ENCODE measurements around the gene ANXA3.

The ANXA3 gene

DNA sequence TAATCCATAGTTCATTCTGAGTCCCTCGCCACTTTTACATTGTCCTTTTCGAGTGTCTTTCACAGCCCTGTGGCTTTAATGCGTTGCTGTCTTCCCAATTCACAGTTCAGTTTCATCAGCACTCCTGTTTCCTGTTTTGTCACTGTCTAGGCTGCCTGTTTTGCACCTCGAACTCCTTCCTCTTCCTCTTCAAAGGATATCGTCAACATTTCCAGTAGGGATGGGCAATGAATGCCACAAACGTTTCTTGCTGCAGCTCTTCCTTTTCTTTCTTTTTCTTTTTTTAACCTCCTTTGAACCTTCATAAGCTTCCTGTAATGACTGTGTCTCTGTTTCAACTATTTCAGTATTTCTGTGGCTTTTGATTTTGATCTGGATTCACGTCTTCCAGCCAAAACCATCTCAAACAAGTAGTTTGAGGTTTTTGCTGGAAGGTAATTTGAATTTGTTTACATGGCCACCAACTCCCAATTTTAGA is 105.4 kb downstream of the ANXA3 start:
- TF ChIP-seq, protein P1, sequence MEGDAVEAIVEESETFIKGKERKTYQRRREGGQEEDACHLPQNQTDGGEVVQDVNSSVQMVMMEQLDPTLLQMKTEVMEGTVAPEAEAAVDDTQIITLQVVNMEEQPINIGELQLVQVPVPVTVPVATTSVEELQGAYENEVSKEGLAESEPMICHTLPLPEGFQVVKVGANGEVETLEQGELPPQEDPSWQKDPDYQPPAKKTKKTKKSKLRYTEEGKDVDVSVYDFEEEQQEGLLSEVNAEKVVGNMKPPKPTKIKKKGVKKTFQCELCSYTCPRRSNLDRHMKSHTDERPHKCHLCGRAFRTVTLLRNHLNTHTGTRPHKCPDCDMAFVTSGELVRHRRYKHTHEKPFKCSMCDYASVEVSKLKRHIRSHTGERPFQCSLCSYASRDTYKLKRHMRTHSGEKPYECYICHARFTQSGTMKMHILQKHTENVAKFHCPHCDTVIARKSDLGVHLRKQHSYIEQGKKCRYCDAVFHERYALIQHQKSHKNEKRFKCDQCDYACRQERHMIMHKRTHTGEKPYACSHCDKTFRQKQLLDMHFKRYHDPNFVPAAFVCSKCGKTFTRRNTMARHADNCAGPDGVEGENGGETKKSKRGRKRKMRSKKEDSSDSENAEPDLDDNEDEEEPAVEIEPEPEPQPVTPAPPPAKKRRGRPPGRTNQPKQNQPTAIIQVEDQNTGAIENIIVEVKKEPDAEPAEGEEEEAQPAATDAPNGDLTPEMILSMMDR (IDR thresholded peaks at IDR 0.05; ENCODE audit: low read length), result no peak
- no peak for TF ChIP-seq EZH2 (optimal IDR thresholded peaks at IDR 0.05; ENCODE audit: low read depth, low read length)
- no peak for TF ChIP-seq EZH2phosphoT487 (IDR thresholded peaks at IDR 0.05; ENCODE audit: low read length)
- Histone ChIP-seq H4K20me1 (ENCODE audit: insufficient read depth, low read length) (no peaks in the 10 kb centered on the region), H3K36me3 (replicated peaks; ENCODE audit: insufficient read depth, low read length) (no peaks in the 10 kb centered on the region), H3K79me2 (ENCODE audit: low read length) (no peaks in the 10 kb centered on the region), H3K27me3 (replicated peaks; ENCODE audit: insufficient read depth, low read length) (peaks cover 6% of the 10 kb centered on the region; the same call in 1 of the 2 replicates), H3K27ac (ENCODE audit: low read length) (peak overlapping the region; percentile 34; the same call in 1 of the 2 replicates), H3K4me3 (ENCODE audit: low read length) (peak overlapping the region; percentile 45), H3K4me2 (ENCODE audit: low read depth, low read length) (peak overlapping the region; percentile 80), H3K9ac (ENCODE audit: low read length) (peak overlapping the region; percentile 11; the same call in 1 of the 2 replicates), H3K9me2 (replicated peaks; ENCODE audit: insufficient read depth, low read length) (no peaks in the 10 kb centered on the region), H3F3A (ENCODE audit: insufficient read depth, low read length) (peaks cover 28% of the 10 kb centered on the region), H2AFZ (ENCODE audit: low read length) (peak overlapping the region; percentile 64), H3K9me3 (replicated peaks; ENCODE audit: insufficient read depth, low read length) (no peaks in the 10 kb centered on the region), H3K4me1 (ENCODE audit: low read length) (peaks cover 30% of the 10 kb centered on the region)
- peak; percentile 37 for DNase-seq

DNA sequence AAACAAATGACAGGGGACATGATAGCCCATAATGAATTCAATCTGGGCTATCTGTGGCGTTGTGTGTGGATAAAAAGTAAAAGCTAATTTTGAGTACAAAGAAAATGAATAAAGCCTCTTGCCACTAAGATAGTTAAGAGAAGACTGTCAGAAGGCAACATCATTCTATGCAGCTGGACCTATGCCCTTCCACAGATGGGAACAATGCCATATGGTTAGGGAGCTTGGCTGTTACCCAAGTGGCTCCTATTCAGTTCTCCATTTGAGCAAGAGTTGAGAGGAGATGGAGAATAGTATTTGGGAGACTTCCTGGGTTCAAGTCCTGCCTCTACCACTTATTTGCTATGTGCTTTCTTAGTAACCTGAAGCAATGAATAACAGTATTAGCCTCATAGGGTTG is 107.7 kb downstream of the ANXA3 start:
- H3K9ac ChIP-seq (ENCODE audit: low read length), result no peak overlapping the region
- H3K4me1 ChIP-seq (ENCODE audit: low read length), result peaks cover 34% of the 10 kb centered on the region
- TF ChIP-seq, protein P1 (IDR thresholded peaks at IDR 0.05; ENCODE audit: low read length), result no peak
- no peak for TF ChIP-seq EZH2phosphoT487 (IDR thresholded peaks at IDR 0.05; ENCODE audit: low read length)
- TF ChIP-seq EZH2 (optimal IDR thresholded peaks at IDR 0.05; ENCODE audit: low read depth, low read length), result no peak

DNA sequence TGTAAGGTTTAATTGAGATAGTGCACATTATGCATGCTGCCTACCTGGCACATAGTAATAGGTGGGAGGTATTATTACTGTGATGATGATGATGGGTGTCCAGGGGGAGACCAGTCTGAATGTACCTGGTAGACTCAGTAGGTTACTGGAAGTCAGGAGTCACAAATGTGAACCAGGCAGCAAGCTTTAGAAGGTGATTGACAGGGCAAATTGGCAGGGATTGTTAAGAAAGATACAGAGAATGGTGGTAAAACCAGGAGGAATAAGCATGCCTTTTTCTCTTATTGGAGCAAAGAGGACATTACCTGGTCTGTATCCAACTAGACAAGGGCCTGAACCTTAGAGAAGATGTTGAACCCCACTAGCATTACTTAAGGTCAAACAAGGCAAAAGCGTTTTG is 108.1 kb downstream of the ANXA3 start:
- peaks cover 10% of the 10 kb centered on the region; the same call in 1 of the 2 replicates for H3K27me3 ChIP-seq (replicated peaks; ENCODE audit: insufficient read depth, low read length)
- TF ChIP-seq, protein P1 (IDR thresholded peaks at IDR 0.05; ENCODE audit: low read length), result no peak
- TF ChIP-seq EZH2phosphoT487 (IDR thresholded peaks at IDR 0.05; ENCODE audit: low read length), result no peak
- TF ChIP-seq EZH2 (optimal IDR thresholded peaks at IDR 0.05; ENCODE audit: low read depth, low read length), result no peak
- H3K9ac ChIP-seq (ENCODE audit: low read length), result no peak overlapping the region
- no peak overlapping the region for H3K4me2 ChIP-seq (ENCODE audit: low read depth, low read length)
- H3K36me3 ChIP-seq (replicated peaks; ENCODE audit: insufficient read depth, low read length), result no peaks in the 10 kb centered on the region
- no peaks in the 10 kb centered on the region for H3K79me2 ChIP-seq (ENCODE audit: low read length)
- no peaks in the 10 kb centered on the region for H3K9me2 ChIP-seq (replicated peaks; ENCODE audit: insufficient read depth, low read length)
- peaks cover 33% of the 10 kb centered on the region for H3F3A ChIP-seq (ENCODE audit: insufficient read depth, low read length)
- no peak overlapping the region for H2AFZ ChIP-seq (ENCODE audit: low read length)
- DNase-seq, result no peak
- H3K4me1 ChIP-seq (ENCODE audit: low read length), result peaks cover 34% of the 10 kb centered on the region
- H4K20me1 ChIP-seq (ENCODE audit: insufficient read depth, low read length), result no peaks in the 10 kb centered on the region
- H3K27ac ChIP-seq (ENCODE audit: low read length), result no peak overlapping the region
- H3K4me3 ChIP-seq (ENCODE audit: low read length), result no peak overlapping the region
- no peaks in the 10 kb centered on the region for H3K9me3 ChIP-seq (replicated peaks; ENCODE audit: insufficient read depth, low read length)

More for the DNA sequence above, 107.7 kb downstream of the ANXA3 start:
- H3K9me3 ChIP-seq (replicated peaks; ENCODE audit: insufficient read depth, low read length), result no peaks in the 10 kb centered on the region
- no peaks in the 10 kb centered on the region for H3K79me2 ChIP-seq (ENCODE audit: low read length)
- no peaks in the 10 kb centered on the region for H3K9me2 ChIP-seq (replicated peaks; ENCODE audit: insufficient read depth, low read length)
- peaks cover 10% of the 10 kb centered on the region; the same call in 1 of the 2 replicates for H3K27me3 ChIP-seq (replicated peaks; ENCODE audit: insufficient read depth, low read length)
- no peak overlapping the region for H2AFZ ChIP-seq (ENCODE audit: low read length)
- no peak overlapping the region for H3K4me3 ChIP-seq (ENCODE audit: low read length)
- DNase-seq, result no peak
- no peak overlapping the region for H3K4me2 ChIP-seq (ENCODE audit: low read depth, low read length)
- H3K36me3 ChIP-seq (replicated peaks; ENCODE audit: insufficient read depth, low read length), result no peaks in the 10 kb centered on the region
- no peak overlapping the region for H3K27ac ChIP-seq (ENCODE audit: low read length)
- peaks cover 33% of the 10 kb centered on the region for H3F3A ChIP-seq (ENCODE audit: insufficient read depth, low read length)
- H4K20me1 ChIP-seq (ENCODE audit: insufficient read depth, low read length), result no peaks in the 10 kb centered on the region
